Kidney (tissue), 14 donors: ENCODE results near the gene NBEA. TPM values are rescaled to one million over a fixed set of nuclear protein-coding genes. Genes with fewer than 3 reads are reported as not detected.

Experiments
- DNase-seq, 5 donors: peaks; one replicate each; pipeline ENCODE4 v3.0.0-alpha.2; 2013 to 2020
- FAIRE-seq: peaks from 2 replicates; lab custom pipeline; 2012; peaks lifted over from hg19 to GRCh38; lab: Jason Lieb, UNC
- H3K27ac ChIP-seq, 2 donors: one replicate each; pipeline ENCODE4 v1.7.0; 2013; ENCODE audit warnings: low read depth in 2 of 2, low read length in 2 of 2, inconsistent platforms in 1 of 2
- H3K27me3 ChIP-seq: one replicate; pipeline ENCODE4 v1.7.1; 2013; ENCODE audit warnings: low read length, inconsistent platforms; ENCODE audit not compliant: control insufficient read depth, insufficient read depth
- H3K36me3 ChIP-seq, 3 donors: one replicate each; pipeline versions ENCODE4 v1.7.0 to v1.7.1; 2013; ENCODE audit warnings: low read length in 3 of 3, control low read depth in 1 of 3, inconsistent platforms in 1 of 3; ENCODE audit not compliant: insufficient read depth in 3 of 3, control insufficient read depth in 2 of 3
- H3K4me1 ChIP-seq, 3 donors: one replicate each; pipeline versions ENCODE4 v1.7.0 to v1.7.1; 2013; ENCODE audit warnings: low read length in 3 of 3, inconsistent platforms in 1 of 3, low read depth in 1 of 3; ENCODE audit not compliant: control insufficient read depth in 2 of 3, insufficient read depth in 2 of 3
- H3K4me3 ChIP-seq, 3 donors: one replicate each; pipeline versions ENCODE4 v1.7.0 to v1.8.1; 2013; ENCODE audit warnings: low read length in 3 of 3, control low read depth in 1 of 3, inconsistent platforms in 1 of 3
- H3K9ac ChIP-seq, 3 donors: one replicate each; pipeline versions ENCODE4 v1.7.0 to v1.7.1; 2013; ENCODE audit warnings: low read length in 3 of 3, control low read depth in 1 of 3, inconsistent platforms in 1 of 3
- H3K9me3 ChIP-seq, 3 donors: one replicate each; pipeline versions ENCODE4 v1.7.0 to v1.7.1; 2013; ENCODE audit warnings: low read length in 3 of 3, control low read depth in 1 of 3, inconsistent platforms in 1 of 3; ENCODE audit not compliant: control insufficient read depth in 2 of 3, insufficient read depth in 1 of 3
- intact Hi-C: fragments of 100-400 bp; cut with DNase I; formaldehyde crosslinking; loops from one replicate; pipeline ENCODE4 v1.11.1; 2022
- polyA plus RNA-seq: library from polyadenylated mRNA; stranded (reverse); fragments of 350-450 nt; fragmentation: Illumina TruSeq; extraction: RNeasy Lipid Tissue Mini Kit (QIAGEN cat#74804); gene quantifications from one replicate; pipeline ENCODE4 v1.2.3, GENCODE V29; 2014; ENCODE audit warnings: low read depth, low replicate concordance; ENCODE audit not compliant: insufficient read depth
- total RNA-seq: library from RNA; stranded (reverse); fragmentation: NEBNext Ultra II Directional; extraction: Animal tissue kit (Norgen Biotek cat#: 25700); gene quantifications from one replicate; pipeline ENCODE4 v1.2.1, GENCODE V29; 2021
- TF ChIP-seq, protein P1 (sequence below): IDR thresholded peaks from 3 replicates; pipeline ENCODE4 v1.5.1; 2012; ENCODE audit warnings: mild to moderate bottlenecking, moderate library complexity, borderline replicate concordance; ENCODE audit not compliant: insufficient read depth; ENCODE audit errors: extremely low read depth
- donor health status: control.
- donor health status: control.
- donor health status: control.
- donor health status: control.
- donor health status: control.
- donor health status: DM: yes; HTN: yes; CAD: no.
- donor health status: Normal renal cell carcinoma (clear cell type).

Gene NBEA
- total and polyA plus RNA-seq, 2 donors from 2014 or later = 4.7 to 14.6 TPM

DNA sequence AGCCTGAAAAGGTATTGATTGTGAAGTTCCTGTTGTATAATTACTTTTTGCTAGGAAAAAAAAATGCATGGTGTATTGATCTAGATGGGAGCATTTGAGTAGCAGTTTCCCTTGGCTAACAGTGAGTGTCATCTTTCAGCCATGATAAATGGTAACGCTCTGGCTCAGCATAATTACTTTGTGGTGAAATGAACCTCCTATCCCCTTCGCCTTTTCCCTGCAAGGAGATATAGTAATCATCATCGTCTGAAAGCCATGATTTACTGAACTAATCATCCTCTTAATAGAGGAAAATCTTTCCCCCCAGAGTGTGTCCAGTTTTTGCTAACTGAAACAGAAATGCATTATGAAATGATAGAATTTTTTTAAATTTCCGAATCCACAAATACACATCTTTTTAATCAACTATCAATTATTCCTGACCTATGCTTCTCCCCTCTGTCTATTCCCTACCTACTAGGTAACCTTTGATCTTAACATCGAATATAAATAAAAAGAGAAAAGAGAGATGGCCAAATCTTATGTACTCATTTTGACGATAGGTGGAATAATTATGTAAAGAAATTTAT is 445.7 kb downstream of the NBEA start:
- intact Hi-C loops = no loop called here
- Histone ChIP-seq H3K9ac (no peak overlapping the region), H3K27ac (no peak overlapping the region), H3K9me3 (no peaks in the 10 kb centered on the region), H3K4me1 (no peaks in the 10 kb centered on the region), H3K36me3 (no peaks in the 10 kb centered on the region), H3K27me3 (no peaks in the 10 kb centered on the region), H3K4me3 (no peak overlapping the region)
- no peak for FAIRE-seq
- TF ChIP-seq, protein P1, sequence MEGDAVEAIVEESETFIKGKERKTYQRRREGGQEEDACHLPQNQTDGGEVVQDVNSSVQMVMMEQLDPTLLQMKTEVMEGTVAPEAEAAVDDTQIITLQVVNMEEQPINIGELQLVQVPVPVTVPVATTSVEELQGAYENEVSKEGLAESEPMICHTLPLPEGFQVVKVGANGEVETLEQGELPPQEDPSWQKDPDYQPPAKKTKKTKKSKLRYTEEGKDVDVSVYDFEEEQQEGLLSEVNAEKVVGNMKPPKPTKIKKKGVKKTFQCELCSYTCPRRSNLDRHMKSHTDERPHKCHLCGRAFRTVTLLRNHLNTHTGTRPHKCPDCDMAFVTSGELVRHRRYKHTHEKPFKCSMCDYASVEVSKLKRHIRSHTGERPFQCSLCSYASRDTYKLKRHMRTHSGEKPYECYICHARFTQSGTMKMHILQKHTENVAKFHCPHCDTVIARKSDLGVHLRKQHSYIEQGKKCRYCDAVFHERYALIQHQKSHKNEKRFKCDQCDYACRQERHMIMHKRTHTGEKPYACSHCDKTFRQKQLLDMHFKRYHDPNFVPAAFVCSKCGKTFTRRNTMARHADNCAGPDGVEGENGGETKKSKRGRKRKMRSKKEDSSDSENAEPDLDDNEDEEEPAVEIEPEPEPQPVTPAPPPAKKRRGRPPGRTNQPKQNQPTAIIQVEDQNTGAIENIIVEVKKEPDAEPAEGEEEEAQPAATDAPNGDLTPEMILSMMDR = no peak
- no peak for DNase-seq

DNA sequence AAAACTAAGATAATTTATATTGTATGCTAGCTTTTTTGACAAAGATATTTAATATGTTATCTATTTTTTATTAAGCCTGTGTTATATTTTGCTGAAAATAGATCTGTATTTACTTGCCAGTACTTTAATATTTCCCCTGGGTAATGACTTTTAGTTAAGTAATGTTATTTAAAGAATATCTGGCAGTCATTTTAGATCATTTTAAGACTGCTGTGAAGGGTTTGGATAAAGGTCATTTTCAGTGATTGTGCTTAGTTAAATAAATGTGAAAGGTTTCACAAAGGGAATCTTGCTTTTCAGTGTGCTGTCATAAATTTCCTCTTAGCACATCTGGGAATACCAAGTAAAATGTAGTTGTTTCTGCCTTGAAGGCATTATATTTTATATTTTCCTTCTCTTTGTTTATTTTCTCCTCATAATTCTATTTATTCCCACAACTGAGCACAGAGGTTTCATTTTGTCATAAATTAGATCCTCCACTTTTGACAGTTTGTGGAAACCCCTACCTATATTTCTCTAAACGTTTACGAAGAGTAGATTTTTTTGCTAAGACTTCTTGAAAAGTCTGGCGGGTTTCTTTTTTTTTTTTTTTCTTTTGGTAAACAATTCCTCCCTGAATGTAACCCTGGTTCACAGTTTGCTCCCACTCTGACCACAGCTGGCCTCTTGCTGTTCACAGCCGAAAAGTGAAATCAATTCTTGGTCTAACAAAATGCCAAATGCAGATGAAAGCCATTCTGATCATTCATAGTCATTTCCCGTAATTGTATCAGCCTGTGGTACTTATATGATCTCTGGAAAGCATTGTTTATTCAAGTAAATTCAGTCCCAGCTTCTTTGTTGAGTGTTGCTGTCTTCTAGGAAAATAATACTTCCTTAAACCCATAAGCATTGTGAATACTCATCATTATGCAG is 446.6 kb downstream of the NBEA start:
- DNase-seq = peak in 2 of 5 donors; percentile 37 to 71
- intact Hi-C loops = no loop called here
- Histone ChIP-seq H3K4me3 (no peak overlapping the region), H3K27me3 (no peaks in the 10 kb centered on the region), H3K9me3 (no peaks in the 10 kb centered on the region), H3K27ac (no peak overlapping the region), H3K36me3 (no peaks in the 10 kb centered on the region), H3K4me1 (no peaks in the 10 kb centered on the region), H3K9ac (no peak overlapping the region)
- peak; percentile 47 for FAIRE-seq
- TF ChIP-seq, protein P1 = no peak

DNA sequence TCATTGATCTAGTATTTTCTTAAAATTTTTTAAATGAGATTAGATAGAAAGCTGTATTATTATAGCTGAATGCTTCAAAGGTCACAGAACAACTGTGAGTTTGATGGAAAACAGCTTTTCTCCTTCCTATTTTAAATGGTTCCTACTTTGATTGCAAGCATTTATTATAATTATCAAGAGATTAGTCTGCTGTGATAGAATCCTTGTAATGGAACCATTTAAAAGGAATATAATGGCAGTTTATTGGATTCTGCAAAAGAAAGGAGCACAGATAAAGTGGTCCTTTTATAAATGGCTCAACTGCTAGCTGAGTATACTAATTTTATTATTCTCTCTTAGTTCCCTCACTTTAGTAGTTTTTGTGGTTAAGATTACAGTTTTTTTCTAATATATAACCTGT is 447.5 kb downstream of the NBEA start:
- intact Hi-C loops = no loop called here
- FAIRE-seq = peak; percentile 8
- TF ChIP-seq, protein P1 = no peak

More for the DNA sequence above, 447.5 kb downstream of the NBEA start:
- Histone ChIP-seq H3K27me3 (no peaks in the 10 kb centered on the region), H3K4me1 (no peaks in the 10 kb centered on the region), H3K36me3 (no peaks in the 10 kb centered on the region), H3K27ac (no peak overlapping the region), H3K4me3 (no peak overlapping the region), H3K9me3 (no peaks in the 10 kb centered on the region), H3K9ac (no peak overlapping the region)
- peak in 1 of 5 donors; percentile 3 for DNase-seq
